IPS-18c (cell line): Measurements from ENCODE around the gene NFYA.

ENCODE experiments used
- H3K4me3 ChIP-seq: 2 replicates; pipeline ENCODE4 v1.7.0; 2013; ENCODE audit warnings: low read depth, mild to moderate bottlenecking, low read length, moderate library complexity; ENCODE audit not compliant: insufficient read depth
- H3K9me3 ChIP-seq: one replicate; pipeline ENCODE4 v1.6.1; 2013; ENCODE audit warnings: mild to moderate bottlenecking, low read length, moderate library complexity; ENCODE audit not compliant: control insufficient read depth, insufficient read depth

The NFYA gene

GRCh38 chr6:41135062-41135832 is 62.5 kb downstream of the NFYA start:
- Histone ChIP-seq H3K9me3 (no peaks in the 10 kb centered on the region), H3K4me3 (no peak overlapping the region; the same call in 1 of the 2 replicates)

GRCh38 chr6:41136911-41137310 is 64.1 kb downstream of the NFYA start:
- no peak overlapping the region for H3K4me3 ChIP-seq
- no peaks in the 10 kb centered on the region for H3K9me3 ChIP-seq

- peaks cover 2% of the 10 kb centered on the region for H3K9me3 ChIP-seq
Observed at GRCh38 chr6:41147917-41148316, 75.1 kb downstream of the NFYA start.

More at GRCh38 chr6:41147917-41148316, 75.1 kb downstream of the NFYA start:
- no peak overlapping the region for H3K4me3 ChIP-seq
